GM18951 (cell line): ENCODE measurements around the gene PDHX.

Source experiments
- POLR2A ChIP-seq: IDR thresholded peaks from 4 replicates; pipeline ENCODE4 v1.6.1; 2011; ENCODE audit warnings: mild to moderate bottlenecking; ENCODE audit not compliant: insufficient read length, insufficient read depth; ENCODE audit errors: extremely low read depth
- in situ Hi-C: fragments of 300-500 bp; cut with MboI; formaldehyde crosslinking; loops from one replicate; pipeline ENCODE4 v1.12.0; 2022; ENCODE audit warnings: low sequenced_read_pairs, mixed read lengths, inconsistent platforms; ENCODE audit not compliant: unreplicated experiment

Gene PDHX

GRCh38 chr11:34916015-34916842 lies at the start of gene PDHX, which contains the start of gene APIP:
Gene PDHX (plus strand): TSS chr11:34916618. CDS start chr11:34916656, 38 bp downstream.
Gene APIP (minus strand): TSS chr11:34916379. CDS start chr11:34916284, 95 bp downstream.
- in situ Hi-C loops = no loop called here
- TF ChIP-seq POLR2A = peak; percentile 96

GRCh38 chr11:34869425-34869824 lies 47.0 kb upstream of the PDHX start:
- no peak for TF ChIP-seq POLR2A
- in situ Hi-C loops = no loop called here

DNA sequence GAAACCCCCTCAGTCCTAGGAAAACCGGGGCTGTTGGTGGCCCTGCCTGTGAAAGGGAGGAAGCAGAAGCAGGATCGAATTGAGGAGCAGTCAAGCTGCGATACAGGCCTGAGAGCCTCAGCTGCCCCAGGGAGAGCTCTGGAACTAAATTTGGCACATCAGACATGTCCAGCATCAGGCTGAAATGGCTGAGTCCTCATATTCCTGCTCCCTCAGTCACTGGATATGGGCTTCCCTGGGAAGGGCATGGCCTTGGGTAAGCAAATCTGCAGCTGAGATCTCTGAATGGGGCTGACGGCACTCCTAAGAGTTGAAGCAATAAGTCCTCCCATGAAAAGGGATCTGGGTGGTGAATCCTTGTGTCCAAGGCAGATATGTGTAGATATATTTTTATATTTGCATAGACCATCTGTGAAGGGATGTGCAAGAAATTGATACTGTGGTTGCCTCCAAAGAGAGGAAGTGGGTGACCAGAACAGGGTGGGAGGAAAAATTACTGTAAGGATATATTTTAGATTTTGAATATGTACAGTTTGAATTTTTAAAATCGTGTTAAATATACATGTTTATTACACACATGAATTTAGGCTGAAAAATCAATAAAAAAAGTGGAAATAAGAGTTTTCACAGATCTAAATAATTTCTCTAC lies 45.7 kb upstream of the PDHX start:
- TF ChIP-seq POLR2A = no peak
- in situ Hi-C loops = no loop called here

- no peak for TF ChIP-seq POLR2A
- in situ Hi-C loops = no loop called here
Measured at GRCh38 chr11:34874202-34874601, 42.2 kb upstream of the PDHX start.

GRCh38 chr11:34877375-34877975 lies 38.9 kb upstream of the PDHX start:
- in situ Hi-C loops = no loop called here
- no peak for TF ChIP-seq POLR2A

GRCh38 chr11:34881900-34882299 lies 34.5 kb upstream of the PDHX start:
- in situ Hi-C loops = no loop called here
- TF ChIP-seq POLR2A = no peak

- no peak for TF ChIP-seq POLR2A
- in situ Hi-C loops = no loop called here
Measured at GRCh38 chr11:34886609-34887008, 29.8 kb upstream of the PDHX start.

GRCh38 chr11:34887260-34887659 lies 29.2 kb upstream of the PDHX start:
- in situ Hi-C loops = no loop called here

GRCh38 chr11:34890089-34890488 lies 26.3 kb upstream of the PDHX start:
- no peak for TF ChIP-seq POLR2A
- in situ Hi-C loops = loop anchor here (10.0 kb wide), 1 partner anchor 305 kb away; no protein-coding TSS in a partner anchor

More at GRCh38 chr11:34887260-34887659, 29.2 kb upstream of the PDHX start:
- no peak for TF ChIP-seq POLR2A

DNA sequence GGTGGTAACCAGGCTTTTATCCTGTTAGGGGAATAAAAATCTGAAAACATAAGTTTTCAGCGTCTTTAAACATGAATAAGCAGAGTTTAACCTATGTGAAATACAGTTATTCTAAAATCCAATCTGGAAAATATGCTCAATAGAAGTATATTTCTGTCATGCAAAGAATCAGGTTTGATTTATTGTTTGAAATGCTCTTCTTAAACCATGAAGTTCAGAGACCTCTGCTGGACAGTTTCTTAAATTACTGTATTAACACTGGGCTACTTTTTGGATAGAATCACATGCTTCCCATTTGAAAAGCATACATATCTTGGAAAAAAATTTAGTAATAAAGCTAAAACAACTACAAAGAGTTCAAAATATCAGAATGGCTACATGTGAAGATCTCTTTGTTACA lies 25.6 kb upstream of the PDHX start:
- no peak for TF ChIP-seq POLR2A
- in situ Hi-C loops = loop anchor here (10.0 kb wide), 1 partner anchor 306 kb away; no protein-coding TSS in a partner anchor

DNA sequence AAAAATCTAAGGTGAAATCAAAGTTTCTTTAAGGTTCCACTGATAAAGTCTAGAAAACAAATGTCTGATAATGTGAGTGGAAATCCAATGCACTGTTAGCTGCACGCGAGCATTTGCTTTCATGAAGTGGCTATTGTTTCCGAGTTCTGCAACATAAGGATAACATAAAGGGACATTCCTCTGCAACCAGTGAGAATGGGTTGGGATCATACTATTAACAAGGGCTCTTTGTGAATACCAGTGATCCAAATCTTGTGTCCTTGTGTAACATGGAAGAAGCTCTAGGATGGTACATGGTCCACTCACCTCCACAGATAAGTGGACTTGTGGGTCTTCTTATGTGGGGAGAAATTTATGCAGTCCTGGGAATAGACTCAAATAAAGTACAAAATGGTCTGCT lies 24.8 kb upstream of the PDHX start:
- no peak for TF ChIP-seq POLR2A
- in situ Hi-C loops = loop anchor here (10.0 kb wide), 1 partner anchor 307 kb away; no protein-coding TSS in a partner anchor

DNA sequence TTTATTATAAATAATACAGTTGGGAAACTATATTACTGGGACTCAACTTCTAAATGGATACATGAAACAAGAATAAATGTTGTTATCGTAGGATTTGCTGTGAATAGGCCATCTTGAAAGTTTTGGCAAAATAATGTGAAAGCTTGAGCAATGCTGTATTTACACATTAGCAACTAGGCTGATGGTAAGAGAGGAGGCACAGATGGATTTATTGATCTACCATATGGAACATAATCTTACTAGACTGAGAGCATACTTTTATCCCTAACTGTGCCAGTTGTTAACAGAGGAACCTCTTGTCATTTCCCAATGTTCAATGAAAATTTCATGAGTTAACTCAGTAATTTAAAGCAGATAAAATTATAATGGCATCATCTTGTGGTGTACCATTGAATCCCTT lies 23.0 kb upstream of the PDHX start:
- in situ Hi-C loops = loop anchor here (10.0 kb wide), 1 partner anchor 309 kb away; no protein-coding TSS in a partner anchor
- TF ChIP-seq POLR2A = no peak

- in situ Hi-C loops = loop anchor here (10.0 kb wide), 1 partner anchor 311 kb away; no protein-coding TSS in a partner anchor
Measured at GRCh38 chr11:34896191-34896590, 20.2 kb upstream of the PDHX start.
